ENCODE results near the gene TPRKB. TPM values are rescaled to one million over a fixed set of nuclear protein-coding genes. Genes with fewer than 3 reads are reported as not detected.
A peak's percentile ranks its signal among the peaks of the same experiment; 100 is the strongest.
"Not testable (repeated sequence)": the region's sequence is repeated elsewhere in the genome, so short reads cannot be mapped to it uniquely, and the experiment has no call there.

TPRKB gene
- total RNA-seq, 1 experiment from 2014 or later = 42.1 TPM

GRCh38 chr2:73703675-73704074 lies 33.5 kb downstream of the TPRKB start:
- H3K27me3 Mint-ChIP-seq (ENCODE audit: insufficient read depth, unreplicated experiment) = peaks cover 4% of the 10 kb centered on the region
- H3K9me3 ChIP-seq = no peaks in the 10 kb centered on the region
- POLR2A ChIA-PET = no interaction called here
- no peaks in the 10 kb centered on the region for H3K9me3 Mint-ChIP-seq (ENCODE audit: unreplicated experiment)
- intact Hi-C loops (cut with micrococcal nuclease; ENCODE audit: unreplicated experiment) = loop anchor here (5.0 kb wide), 1 partner anchor 34 kb away; the partner anchor contains the start of gene TPRKB
- no peak overlapping the region for H3K4me3 ChIP-seq (ENCODE audit: low read depth, low read length)
- H3K36me3 Mint-ChIP-seq (ENCODE audit: insufficient read depth, unreplicated experiment) = no peaks in the 10 kb centered on the region
- CTCF ChIA-PET = no interaction called here
- no peak overlapping the region for H3K4me3 Mint-ChIP-seq (ENCODE audit: unreplicated experiment)
- H3K4me1 Mint-ChIP-seq (ENCODE audit: low read depth, unreplicated experiment) = peaks cover 6% of the 10 kb centered on the region
- no peak for DNase-seq
- H3K4me1 ChIP-seq = peaks cover 13% of the 10 kb centered on the region
- no peak for TF ChIP-seq CTCF (IDR thresholded peaks at IDR 0.05; ENCODE audit: insufficient read depth in 1 of 2, low read depth in 1 of 2, low read length in 1 of 2, severe bottlenecking in 1 of 2, unreplicated experiment in 1 of 2)
- no peaks in the 10 kb centered on the region for H3K27me3 ChIP-seq (replicated peaks; ENCODE audit: control insufficient read depth, insufficient read depth, low read length)
- no peak overlapping the region for H3K27ac Mint-ChIP-seq (ENCODE audit: unreplicated experiment)
- BruUV-seq (replicated peaks) = no TSS peak
- H3K36me3 ChIP-seq (ENCODE audit: control insufficient read depth, insufficient read depth, low read length) = no peaks in the 10 kb centered on the region

- H3K4me1 Mint-ChIP-seq (ENCODE audit: low read depth, unreplicated experiment); H3K4me3 ChIP-seq (ENCODE audit: low read depth, low read length); H3K36me3 Mint-ChIP-seq (ENCODE audit: insufficient read depth, unreplicated experiment); BruUV-seq (replicated peaks); H3K27ac Mint-ChIP-seq (ENCODE audit: unreplicated experiment); H3K36me3 ChIP-seq (ENCODE audit: control insufficient read depth, insufficient read depth, low read length); DNase-seq; CTCF ChIA-PET; H3K27me3 ChIP-seq (replicated peaks; ENCODE audit: control insufficient read depth, insufficient read depth, low read length); H3K9me3 ChIP-seq; H3K27me3 Mint-ChIP-seq (ENCODE audit: insufficient read depth, unreplicated experiment); POLR2A ChIA-PET; H3K9me3 Mint-ChIP-seq (ENCODE audit: unreplicated experiment); H3K4me3 Mint-ChIP-seq (ENCODE audit: unreplicated experiment): not testable (repeated sequence)
- H3K4me1 ChIP-seq = peaks cover 13% of the 10 kb centered on the region
- intact Hi-C loops (cut with micrococcal nuclease; ENCODE audit: unreplicated experiment) = loop anchor here (5.0 kb wide), 1 partner anchor 34 kb away; the partner anchor contains the start of gene TPRKB
These were observed 34.2 kb downstream of the TPRKB start for GRCh38 chr2:73702852-73703493.

- H3K4me1 Mint-ChIP-seq (ENCODE audit: low read depth, unreplicated experiment) = peaks cover 2% of the 10 kb centered on the region
- Histone ChIP-seq H3K27me3 (replicated peaks; ENCODE audit: control insufficient read depth, insufficient read depth, low read length) (no peaks in the 10 kb centered on the region), H3K4me3 (ENCODE audit: low read depth, low read length) (no peak overlapping the region), H3K4me1 (peaks cover 7% of the 10 kb centered on the region), H3K36me3 (ENCODE audit: control insufficient read depth, insufficient read depth, low read length) (no peaks in the 10 kb centered on the region), H3K9me3 (no peaks in the 10 kb centered on the region)
- no peak for TF ChIP-seq CTCF (IDR thresholded peaks at IDR 0.05; ENCODE audit: insufficient read depth in 1 of 2, low read depth in 1 of 2, low read length in 1 of 2, severe bottlenecking in 1 of 2, unreplicated experiment in 1 of 2)
- DNase-seq = peak in 1 of 2 experiments; percentile 51
- no peaks in the 10 kb centered on the region for H3K9me3 Mint-ChIP-seq (ENCODE audit: unreplicated experiment)
- H3K27me3 Mint-ChIP-seq (ENCODE audit: insufficient read depth, unreplicated experiment) = peaks cover 4% of the 10 kb centered on the region
- H3K27ac Mint-ChIP-seq (ENCODE audit: unreplicated experiment) = no peak overlapping the region
- POLR2A ChIA-PET = no interaction called here
- intact Hi-C loops (cut with micrococcal nuclease; ENCODE audit: unreplicated experiment) = loop anchor here (5.0 kb wide), 1 partner anchor 35 kb away; the partner anchor contains the start of gene TPRKB
- CTCF ChIA-PET = no interaction called here
- BruUV-seq (replicated peaks) = no TSS peak
- no peak overlapping the region for H3K4me3 Mint-ChIP-seq (ENCODE audit: unreplicated experiment)
- no peaks in the 10 kb centered on the region for H3K36me3 Mint-ChIP-seq (ENCODE audit: insufficient read depth, unreplicated experiment)
These were observed 35.0 kb downstream of the TPRKB start for GRCh38 chr2:73701968-73702665.

- H3K27ac Mint-ChIP-seq (ENCODE audit: unreplicated experiment); H3K27me3 ChIP-seq (replicated peaks; ENCODE audit: control insufficient read depth, insufficient read depth, low read length); BruUV-seq (replicated peaks); H3K9me3 Mint-ChIP-seq (ENCODE audit: unreplicated experiment); DNase-seq; CTCF ChIA-PET; H3K9me3 ChIP-seq; H3K36me3 Mint-ChIP-seq (ENCODE audit: insufficient read depth, unreplicated experiment); H3K4me1 ChIP-seq; H3K4me3 ChIP-seq (ENCODE audit: low read depth, low read length); H3K4me1 Mint-ChIP-seq (ENCODE audit: low read depth, unreplicated experiment); H3K36me3 ChIP-seq (ENCODE audit: control insufficient read depth, insufficient read depth, low read length); H3K4me3 Mint-ChIP-seq (ENCODE audit: unreplicated experiment); POLR2A ChIA-PET; H3K27me3 Mint-ChIP-seq (ENCODE audit: insufficient read depth, unreplicated experiment): not testable (repeated sequence)
- intact Hi-C loops (cut with micrococcal nuclease; ENCODE audit: unreplicated experiment) = loop anchor here (5.0 kb wide), 1 partner anchor 36 kb away; the partner anchor contains the start of gene TPRKB
These were observed 35.7 kb downstream of the TPRKB start for GRCh38 chr2:73701448-73701765.
